HG02840 (cell line): ENCODE measurements around the gene METTL22.

Experiments
- ATAC-seq: cut with Tn5 transposase; IDR thresholded peaks from one replicate; pipeline ENCODE4 v1.9.1; 2021; ENCODE audit warnings: mild to moderate bottlenecking, moderate library complexity, moderate number of reproducible peaks; ENCODE audit not compliant: unreplicated experiment, low FRiP score

Gene METTL22

GRCh38 chr16:8660841-8661301 lies 39.4 kb downstream of the METTL22 start:
- ATAC-seq: no peak

- no peak for ATAC-seq
These were observed 40.2 kb downstream of the METTL22 start for GRCh38 chr16:8661703-8662102.

DNA sequence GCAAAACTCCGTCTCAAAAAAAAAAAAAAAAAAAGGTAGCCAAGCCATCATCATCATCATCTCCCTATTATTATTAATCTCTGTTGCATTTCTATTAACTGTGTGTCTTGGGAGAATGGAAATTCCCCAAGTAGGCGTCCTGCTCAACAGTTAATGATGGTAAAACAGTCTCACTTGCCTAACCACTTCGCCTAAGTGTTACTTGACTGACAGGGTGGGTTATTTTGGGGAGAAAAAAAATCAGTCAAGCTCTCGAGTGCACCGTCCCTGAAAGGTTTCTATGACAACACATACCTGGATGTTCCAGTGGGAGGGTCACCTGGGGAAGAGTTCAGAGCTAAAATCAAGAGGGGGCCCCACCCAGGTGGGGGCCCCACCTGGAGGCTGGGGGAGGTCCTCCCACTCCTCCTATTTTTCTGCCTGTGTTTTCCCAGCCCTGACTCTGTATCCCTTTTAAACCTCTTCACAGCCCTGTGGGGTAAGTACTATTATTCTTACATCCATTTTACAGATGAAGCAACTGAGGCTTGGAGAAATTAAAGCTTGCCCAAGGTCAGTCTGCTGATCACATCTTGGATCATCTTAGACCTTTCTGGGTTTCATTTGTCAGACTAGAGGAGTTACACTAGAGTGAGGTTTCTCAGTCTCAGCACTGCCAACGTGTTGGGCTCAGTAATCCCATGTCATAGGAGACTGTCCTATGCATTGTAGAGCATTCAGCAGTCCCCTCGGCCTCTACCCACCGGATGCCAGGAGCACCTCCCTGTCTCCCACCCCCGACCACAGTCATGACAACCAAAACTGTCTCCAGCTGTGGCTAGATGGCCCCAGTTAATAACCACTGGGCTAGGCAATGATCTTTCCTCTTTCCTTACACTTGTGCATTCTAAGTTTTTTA lies 41.9 kb downstream of the METTL22 start:
- ATAC-seq: no peak

DNA sequence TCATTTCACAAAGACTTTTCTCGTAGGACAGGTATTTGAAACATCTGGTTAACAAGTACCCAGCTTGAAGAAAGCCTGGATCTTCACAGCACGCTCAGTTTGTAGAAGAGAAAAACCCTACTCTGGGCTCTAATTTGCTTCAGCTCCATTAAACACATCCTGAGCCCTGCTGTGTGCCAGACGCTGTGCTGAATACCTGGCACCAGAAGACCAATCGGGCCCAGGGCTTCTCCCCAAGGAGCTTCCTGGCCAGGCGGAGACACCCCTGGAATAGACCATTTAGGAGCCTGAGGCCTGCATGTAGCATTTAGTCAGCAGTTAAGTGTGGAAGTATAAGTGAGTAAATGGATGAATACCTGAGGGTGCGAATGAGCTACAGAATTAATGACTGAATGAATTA lies 44.0 kb downstream of the METTL22 start:
- ATAC-seq: no peak

GRCh38 chr16:8667492-8667891 lies 46.0 kb downstream of the METTL22 start:
- no peak for ATAC-seq

DNA sequence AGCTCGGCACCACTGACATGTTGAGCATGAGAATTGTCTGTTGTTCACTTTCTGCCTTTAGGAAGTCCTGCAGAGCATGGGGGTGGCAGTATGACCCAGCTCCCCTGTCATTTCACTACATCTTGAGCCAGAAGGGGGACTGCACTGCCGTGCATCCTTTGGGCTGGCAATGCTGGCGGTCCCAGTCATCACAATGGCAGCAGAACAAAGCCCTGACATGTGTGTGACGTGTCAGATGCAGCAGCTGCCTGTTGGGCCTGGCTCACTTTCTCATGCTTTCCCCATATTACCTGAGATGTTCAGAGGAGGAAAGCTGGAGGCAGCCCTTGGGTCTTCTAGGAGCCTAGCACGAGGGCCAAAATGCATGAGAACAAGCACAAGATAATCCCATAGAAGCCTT lies 46.6 kb downstream of the METTL22 start:
- ATAC-seq: no peak

GRCh38 chr16:8669481-8669880 lies 48.0 kb downstream of the METTL22 start:
- ATAC-seq: no peak

DNA sequence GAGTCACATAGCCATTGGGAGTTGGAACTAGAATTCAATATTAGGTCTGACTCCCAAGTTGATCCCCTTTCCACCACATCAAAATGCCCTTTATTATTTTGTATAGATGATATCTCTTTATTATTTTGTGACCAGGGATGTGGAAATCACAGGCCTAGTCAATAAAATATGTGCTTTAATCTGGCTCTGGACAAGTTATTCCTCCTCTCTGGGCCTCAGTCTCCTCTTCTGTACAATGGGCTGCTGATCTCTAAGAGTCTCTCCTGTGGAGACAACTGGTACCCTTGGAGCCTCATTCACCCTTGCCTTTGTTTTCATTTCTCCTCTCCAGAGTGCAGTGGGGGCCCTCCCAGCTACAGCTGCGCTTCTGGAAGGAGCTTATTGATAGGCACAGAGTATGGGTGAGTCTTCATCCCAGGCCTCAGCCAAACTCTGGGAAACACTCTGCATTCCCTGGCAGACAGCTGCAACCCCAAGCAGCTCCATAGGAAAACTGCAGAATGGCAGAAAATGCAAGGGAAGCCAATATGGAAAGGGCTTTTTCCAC lies 48.6 kb downstream of the METTL22 start:
- ATAC-seq: no peak

- peak; percentile 4 for ATAC-seq
These were observed 52.3 kb downstream of the METTL22 start for GRCh38 chr16:8673611-8674412.

- ATAC-seq: peak; percentile 98
These were observed 53.0 kb downstream of the METTL22 start, which contains the start of gene ABAT for GRCh38 chr16:8674413-8675022. Gene ABAT, plus strand, starts transcription at chr16:8674617. Its CDS starts 61,123 bp downstream, at chr16:8735740.

DNA sequence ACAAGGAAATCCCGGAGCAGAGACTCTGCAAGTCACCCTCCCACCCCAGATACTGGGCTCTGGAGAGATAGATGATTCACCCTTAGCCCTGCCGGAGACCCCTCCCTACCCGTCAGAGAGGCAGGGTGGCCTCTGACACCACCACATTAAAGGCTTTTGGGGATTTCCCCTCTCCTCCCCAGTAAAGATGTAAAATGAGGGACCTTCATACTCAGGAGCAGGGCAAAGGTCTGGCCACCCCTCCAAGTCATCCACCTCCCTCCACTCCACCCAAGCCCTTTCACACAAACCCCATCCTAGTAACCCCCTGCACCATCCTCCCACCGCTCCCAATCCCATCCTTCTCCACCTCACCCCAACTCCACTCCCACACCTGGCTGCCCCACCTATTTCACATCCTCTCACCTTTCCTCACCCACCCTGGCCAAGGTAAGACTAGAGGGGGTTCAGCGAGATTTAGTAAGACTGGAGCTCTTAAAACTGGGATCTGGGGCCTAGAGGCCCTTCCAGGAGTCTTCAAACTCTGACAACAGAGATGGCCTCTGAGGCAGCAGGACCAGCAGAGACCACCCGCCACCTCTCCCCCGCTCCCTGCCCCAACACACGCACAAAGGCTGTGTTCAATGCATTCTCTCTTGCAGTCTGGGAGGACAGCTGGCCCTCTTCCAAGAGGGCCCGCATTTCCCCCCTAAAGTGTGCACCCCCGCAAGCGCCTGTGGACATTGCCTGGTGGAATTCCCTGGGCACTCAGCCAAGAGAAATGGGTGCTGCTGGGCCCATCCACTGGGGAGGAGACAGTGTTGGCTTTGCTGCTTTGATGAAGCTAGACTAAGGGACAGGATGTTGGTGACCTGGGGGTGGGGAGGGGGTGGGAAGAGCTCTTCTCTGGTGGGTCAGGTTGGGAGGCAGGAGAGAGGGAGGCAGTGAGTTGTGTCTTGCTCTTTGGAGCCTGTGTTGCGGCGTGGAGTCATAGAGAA lies 54.0 kb downstream of the METTL22 start:
- ATAC-seq: no peak

- no peak for ATAC-seq
These were observed 54.7 kb downstream of the METTL22 start for GRCh38 chr16:8676160-8676547.

GRCh38 chr16:8676737-8677375 lies 55.4 kb downstream of the METTL22 start:
- ATAC-seq: no peak

- no peak for ATAC-seq
These were observed 56.0 kb downstream of the METTL22 start for GRCh38 chr16:8677481-8677880.

GRCh38 chr16:8678068-8678927 lies 56.8 kb downstream of the METTL22 start:
- ATAC-seq: no peak

DNA sequence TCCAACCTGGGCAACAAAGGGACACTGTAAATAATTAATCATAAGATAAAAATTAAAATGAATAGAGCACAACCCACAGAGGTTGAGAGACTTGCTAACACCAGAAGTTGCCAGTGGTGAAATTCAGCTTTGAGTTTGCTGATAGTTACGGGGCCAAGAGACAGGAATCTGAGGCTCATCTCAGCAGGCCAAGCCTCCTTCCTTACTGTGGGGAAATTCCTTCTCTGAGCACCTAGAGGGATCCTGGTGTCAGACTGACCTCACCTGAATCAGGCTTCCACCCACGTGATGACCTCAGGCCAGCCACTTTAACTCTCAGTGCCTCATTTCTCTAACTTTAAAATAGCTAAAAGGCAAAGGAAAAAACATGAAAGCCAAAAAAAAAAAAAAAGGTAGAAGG lies 57.7 kb downstream of the METTL22 start:
- ATAC-seq: no peak

DNA sequence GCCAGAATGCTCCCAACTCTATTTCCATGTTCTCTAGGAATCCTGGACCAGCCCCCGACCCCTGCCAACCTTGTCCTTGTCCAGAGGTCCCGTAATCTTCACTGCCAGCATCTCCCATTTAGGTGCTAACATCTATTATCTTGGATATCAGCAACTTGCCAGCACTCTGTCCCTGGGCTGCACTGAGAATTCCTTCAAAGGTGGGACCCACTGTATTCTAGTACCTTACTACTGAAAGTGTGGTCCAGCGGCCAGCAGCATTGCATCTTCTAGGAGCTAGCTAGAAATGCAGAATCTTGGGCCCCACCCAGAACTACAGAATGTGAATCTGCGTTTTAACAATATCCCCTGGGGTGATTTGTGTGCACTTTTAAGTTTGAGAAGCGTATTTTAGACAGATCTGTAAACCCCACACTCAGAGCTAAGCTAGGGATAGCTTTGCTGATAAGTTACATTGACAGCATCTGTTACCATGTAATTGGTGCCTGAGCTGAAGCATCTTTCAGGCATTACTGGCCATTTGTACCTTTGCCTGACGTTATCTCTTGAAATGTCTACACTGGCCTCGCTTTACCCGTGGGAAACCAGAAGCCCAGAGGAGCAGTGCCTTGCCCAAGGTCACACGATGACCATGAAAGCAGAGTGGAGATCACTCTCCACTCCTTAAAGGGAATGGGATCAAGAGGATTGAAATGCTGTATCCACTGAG lies 61.2 kb downstream of the METTL22 start:
- ATAC-seq: no peak
